GM20000 (cell line): ENCODE data around the gene PLPPR5.

Source experiments
- DNase-seq: peaks from one replicate; pipeline ENCODE4 v3.0.0; 2012; ENCODE audit warnings: low spot score
- TF ChIP-seq, protein P1 (sequence below): IDR thresholded peaks from 2 replicates; pipeline ENCODE4 v1.5.1; 2012; ENCODE audit warnings: mild to moderate bottlenecking, control low read depth; ENCODE audit errors: extremely low read depth, missing control alignments

Gene PLPPR5

DNA sequence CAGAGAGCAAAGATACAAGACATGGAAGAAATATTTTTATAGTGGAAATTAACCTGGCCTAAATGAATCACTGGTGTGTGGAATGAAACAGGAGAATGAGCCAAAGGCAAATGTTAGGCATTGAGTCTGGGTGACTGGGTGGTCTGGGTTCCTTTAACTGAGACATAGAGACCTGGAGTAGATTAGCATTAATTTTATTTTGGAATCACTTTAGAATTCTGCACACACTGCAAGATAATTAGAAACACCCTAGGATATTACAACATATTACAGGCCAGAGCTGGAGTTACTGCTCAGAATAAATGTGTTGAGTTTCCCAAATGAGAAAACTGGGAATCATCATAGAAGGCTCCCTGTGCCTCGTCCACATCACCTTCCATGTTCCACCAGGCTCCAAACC lies 85.5 kb downstream of the PLPPR5 start:
- TF ChIP-seq, protein P1, sequence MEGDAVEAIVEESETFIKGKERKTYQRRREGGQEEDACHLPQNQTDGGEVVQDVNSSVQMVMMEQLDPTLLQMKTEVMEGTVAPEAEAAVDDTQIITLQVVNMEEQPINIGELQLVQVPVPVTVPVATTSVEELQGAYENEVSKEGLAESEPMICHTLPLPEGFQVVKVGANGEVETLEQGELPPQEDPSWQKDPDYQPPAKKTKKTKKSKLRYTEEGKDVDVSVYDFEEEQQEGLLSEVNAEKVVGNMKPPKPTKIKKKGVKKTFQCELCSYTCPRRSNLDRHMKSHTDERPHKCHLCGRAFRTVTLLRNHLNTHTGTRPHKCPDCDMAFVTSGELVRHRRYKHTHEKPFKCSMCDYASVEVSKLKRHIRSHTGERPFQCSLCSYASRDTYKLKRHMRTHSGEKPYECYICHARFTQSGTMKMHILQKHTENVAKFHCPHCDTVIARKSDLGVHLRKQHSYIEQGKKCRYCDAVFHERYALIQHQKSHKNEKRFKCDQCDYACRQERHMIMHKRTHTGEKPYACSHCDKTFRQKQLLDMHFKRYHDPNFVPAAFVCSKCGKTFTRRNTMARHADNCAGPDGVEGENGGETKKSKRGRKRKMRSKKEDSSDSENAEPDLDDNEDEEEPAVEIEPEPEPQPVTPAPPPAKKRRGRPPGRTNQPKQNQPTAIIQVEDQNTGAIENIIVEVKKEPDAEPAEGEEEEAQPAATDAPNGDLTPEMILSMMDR = no peak
- no peak for DNase-seq

DNA sequence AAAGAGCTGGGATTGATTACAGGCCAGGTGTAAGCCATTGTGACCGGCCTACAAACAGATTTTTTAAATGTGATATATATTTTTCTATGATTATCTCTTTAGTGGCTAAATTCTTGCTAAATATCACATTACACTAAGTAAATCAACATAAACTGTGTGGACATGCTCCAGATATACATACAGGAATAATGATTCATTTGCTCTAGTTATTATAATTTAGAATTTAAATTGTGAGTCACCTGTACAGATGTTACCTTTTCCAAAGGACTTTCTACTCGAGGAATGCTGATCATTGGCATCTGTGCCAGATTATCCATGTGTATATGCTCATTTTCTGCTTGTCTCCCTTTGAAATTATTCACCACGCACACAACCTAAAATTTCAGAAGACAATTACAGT lies 90.1 kb downstream of the PLPPR5 start:
- DNase-seq = no peak
- TF ChIP-seq, protein P1 = no peak

DNA sequence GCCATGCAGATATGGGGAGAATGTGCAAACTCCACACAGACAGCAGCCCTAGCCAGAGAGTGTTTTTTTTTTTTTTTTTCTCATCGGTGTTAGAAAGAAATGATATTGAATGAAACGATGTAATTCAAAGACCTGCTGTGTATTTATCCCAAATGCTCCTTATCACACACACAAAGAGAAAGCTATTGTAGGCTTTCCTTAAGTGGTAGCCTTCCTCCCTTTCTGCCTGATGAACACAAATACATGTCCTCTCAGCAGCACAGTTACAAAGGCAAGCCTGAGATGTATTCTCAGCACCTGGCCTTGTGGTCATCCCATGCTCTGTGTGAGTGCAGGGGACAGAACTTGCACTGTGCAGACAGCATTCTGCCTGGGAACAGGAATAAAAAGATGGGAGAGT lies 93.8 kb downstream of the PLPPR5 start:
- DNase-seq = no peak
- TF ChIP-seq, protein P1 = no peak

DNA sequence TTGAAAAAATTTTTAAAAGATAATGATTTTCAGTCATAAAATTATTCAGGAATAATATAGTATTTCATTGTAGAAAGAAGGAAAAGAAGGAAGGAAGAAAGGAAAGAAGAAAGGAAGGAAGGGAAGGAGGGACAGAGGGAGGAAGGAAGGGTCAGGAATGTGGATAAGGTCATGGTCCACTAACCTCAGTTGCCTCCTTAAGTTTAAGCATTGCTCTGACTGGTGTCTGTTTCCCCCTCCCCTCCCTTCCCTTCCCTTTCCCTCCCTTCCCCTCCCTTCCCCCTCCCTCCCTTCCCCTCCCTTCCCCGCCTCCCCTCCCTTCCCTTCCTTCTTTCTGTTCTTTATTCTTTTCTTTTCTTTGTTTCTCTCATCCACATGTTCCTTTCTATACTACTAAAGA lies 95.7 kb downstream of the PLPPR5 start:
- TF ChIP-seq, protein P1 = no peak
- no peak for DNase-seq

DNA sequence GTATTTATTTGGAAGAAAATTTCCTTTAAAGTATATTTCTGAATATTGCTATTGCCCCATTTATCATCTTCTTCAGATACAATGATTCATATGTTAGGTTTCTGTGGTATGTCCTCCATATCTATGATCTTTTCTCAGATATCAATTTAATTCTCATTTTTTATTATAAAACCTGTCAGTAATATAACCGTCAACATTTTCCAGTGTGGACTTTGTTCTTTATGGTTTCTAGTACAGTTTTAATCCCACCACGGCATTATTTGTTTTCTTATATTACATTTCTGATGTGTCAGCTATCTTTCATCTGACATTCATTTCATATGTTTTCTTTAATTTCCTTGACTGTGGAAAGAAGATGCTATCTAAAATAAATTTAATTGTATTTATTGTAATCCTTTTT lies 97.9 kb downstream of the PLPPR5 start:
- no peak for DNase-seq
- TF ChIP-seq, protein P1 = no peak

DNA sequence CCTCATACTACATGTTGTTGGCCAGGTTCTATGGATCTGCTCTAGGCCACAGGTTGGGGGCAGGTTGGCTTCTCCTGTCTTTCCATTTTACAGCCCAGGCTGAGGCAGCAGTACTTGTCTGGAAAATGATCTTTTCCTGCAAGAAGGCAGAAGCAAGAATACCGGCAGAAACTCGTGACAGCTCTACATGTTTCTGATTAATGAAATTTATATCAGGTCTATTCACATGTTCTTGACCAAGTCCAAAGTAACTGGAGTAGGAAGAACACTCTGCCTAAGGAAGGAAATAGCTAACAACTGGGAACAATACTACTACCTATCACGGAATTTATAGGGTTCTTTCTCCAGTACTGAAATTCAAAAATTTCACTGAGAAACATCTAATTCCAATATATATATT lies 98.3 kb downstream of the PLPPR5 start:
- TF ChIP-seq, protein P1 = no peak
- DNase-seq = no peak

DNA sequence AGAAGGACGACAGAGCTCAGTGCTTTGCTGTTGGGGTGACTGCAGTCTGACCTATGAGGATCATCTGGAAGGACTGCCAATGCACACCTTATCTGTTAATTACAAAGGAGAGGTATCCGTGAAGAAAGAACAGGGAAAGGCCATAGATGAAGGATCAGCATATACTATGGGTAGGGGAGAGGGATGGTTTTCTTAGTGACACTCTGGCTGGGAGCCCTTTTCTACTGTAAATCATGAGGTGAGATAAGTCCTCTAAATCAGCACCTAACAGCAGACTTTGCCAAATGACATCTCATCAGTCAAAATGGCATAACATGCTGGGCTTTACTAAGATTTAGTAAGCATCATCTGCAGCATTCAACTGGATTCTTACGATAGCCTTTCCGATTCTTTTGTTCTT lies 100.0 kb downstream of the PLPPR5 start:
- TF ChIP-seq, protein P1 = no peak
- DNase-seq = no peak

DNA sequence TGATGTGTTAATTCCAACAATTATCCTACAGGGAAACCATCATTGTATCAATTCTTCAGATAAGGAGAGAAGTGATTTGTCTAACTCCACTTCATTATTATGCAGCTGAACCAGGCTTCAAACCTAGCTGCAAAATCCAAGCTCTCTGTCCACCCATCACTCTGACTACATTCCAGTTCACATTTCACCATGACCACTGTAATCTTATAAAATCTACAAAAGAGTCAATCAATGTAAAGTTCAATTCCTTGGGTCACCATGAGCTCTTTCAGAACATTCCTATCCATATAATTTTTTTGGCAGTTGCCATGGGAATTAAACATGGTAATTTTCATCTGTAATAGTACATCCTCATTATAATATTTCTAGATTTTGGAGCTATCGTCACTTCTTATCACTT lies 100.9 kb downstream of the PLPPR5 start:
- no peak for DNase-seq

More for the DNA sequence above, 100.9 kb downstream of the PLPPR5 start:
- TF ChIP-seq, protein P1 = no peak
